ENCODE measurements around the gene IQGAP3.
A peak's percentile ranks its signal among the peaks of the same experiment; 100 is the strongest.

The IQGAP3 gene

GRCh38 chr1:156533568-156534220 lies 38.7 kb downstream of the IQGAP3 start:
- H3K4me3 Mint-ChIP-seq, result no peak overlapping the region
- no peaks in the 10 kb centered on the region for H3K9me3 Mint-ChIP-seq
- DNase-seq (no peak), ATAC-seq (replicated peaks) (no peak)
- H3K27ac Mint-ChIP-seq, result peak overlapping the region; percentile 4
- H3K36me3 Mint-ChIP-seq, result no peaks in the 10 kb centered on the region
- H3K27me3 Mint-ChIP-seq, result no peaks in the 10 kb centered on the region
- H3K4me1 Mint-ChIP-seq, result no peaks in the 10 kb centered on the region

- Mint-ChIP-seq H3K27ac (no peak overlapping the region), H3K27me3 (no peaks in the 10 kb centered on the region), H3K4me3 (no peak overlapping the region), H3K36me3 (no peaks in the 10 kb centered on the region), H3K4me1 (peaks cover 6% of the 10 kb centered on the region in 2 donors), H3K9me3 (no peaks in the 10 kb centered on the region)
- ATAC-seq (replicated peaks), result no peak
- no peak for DNase-seq
These were observed 40.0 kb downstream of the IQGAP3 start for GRCh38 chr1:156532374-156532773.

GRCh38 chr1:156530006-156530405 lies 42.4 kb downstream of the IQGAP3 start:
- Mint-ChIP-seq H3K9me3 (no peaks in the 10 kb centered on the region), H3K27ac (no peak overlapping the region), H3K36me3 (peaks cover 0 to 2% of the 10 kb centered on the region in 2 donors), H3K27me3 (no peaks in the 10 kb centered on the region), H3K4me3 (no peak overlapping the region), H3K4me1 (peaks cover 13 to 21% of the 10 kb centered on the region in 2 donors)
- DNase-seq (no peak), ATAC-seq (replicated peaks) (no peak)

- Mint-ChIP-seq H3K27me3 (no peaks in the 10 kb centered on the region), H3K4me3 (no peak overlapping the region), H3K27ac (no peak overlapping the region), H3K4me1 (peaks cover 21 to 31% of the 10 kb centered on the region in 2 donors), H3K9me3 (no peaks in the 10 kb centered on the region), H3K36me3 (peaks cover 0 to 2% of the 10 kb centered on the region in 2 donors)
- ATAC-seq (replicated peaks) (no peak), DNase-seq (no peak)
These were observed 43.4 kb downstream of the IQGAP3 start for GRCh38 chr1:156528875-156529425.

GRCh38 chr1:156528231-156528630 lies 44.1 kb downstream of the IQGAP3 start:
- peaks cover 24 to 35% of the 10 kb centered on the region in 2 donors for H3K4me1 Mint-ChIP-seq
- no peak overlapping the region for H3K4me3 Mint-ChIP-seq
- H3K9me3 Mint-ChIP-seq, result no peaks in the 10 kb centered on the region
- no peaks in the 10 kb centered on the region for H3K27me3 Mint-ChIP-seq
- H3K27ac Mint-ChIP-seq, result peak overlapping the region; percentile 5
- peaks cover 0 to 2% of the 10 kb centered on the region in 2 donors for H3K36me3 Mint-ChIP-seq
- no peak for DNase-seq
- no peak for ATAC-seq (replicated peaks)

- Mint-ChIP-seq H3K36me3 (peaks cover 0 to 2% of the 10 kb centered on the region in 2 donors), H3K9me3 (no peaks in the 10 kb centered on the region), H3K27me3 (no peaks in the 10 kb centered on the region), H3K27ac (no peak overlapping the region), H3K4me3 (no peak overlapping the region), H3K4me1 (peaks cover 24 to 35% of the 10 kb centered on the region in 2 donors)
- DNase-seq (no peak), ATAC-seq (replicated peaks) (no peak)
These were observed 44.8 kb downstream of the IQGAP3 start for GRCh38 chr1:156527584-156527983.

- Mint-ChIP-seq H3K4me1 (peaks cover 24 to 35% of the 10 kb centered on the region in 2 donors), H3K9me3 (no peaks in the 10 kb centered on the region), H3K27me3 (no peaks in the 10 kb centered on the region), H3K27ac (no peak overlapping the region), H3K36me3 (peaks cover 0 to 2% of the 10 kb centered on the region in 2 donors), H3K4me3 (no peak overlapping the region)
- ATAC-seq (replicated peaks) (no peak), DNase-seq (no peak)
These were observed 46.4 kb downstream of the IQGAP3 start for GRCh38 chr1:156525856-156526489.

GRCh38 chr1:156525071-156525501 lies 47.3 kb downstream of the IQGAP3 start:
- peak; percentile 54 to 56 for ATAC-seq (replicated peaks)

GRCh38 chr1:156524481-156524869 lies 47.9 kb downstream of the IQGAP3 start:
- H3K36me3 Mint-ChIP-seq, result peaks cover 0 to 2% of the 10 kb centered on the region in 2 donors
- ATAC-seq (replicated peaks) (peak; percentile 81 to 84), DNase-seq (no peak)
- peak overlapping the region; percentile 71 to 77 for H3K4me3 Mint-ChIP-seq
- H3K4me1 Mint-ChIP-seq, result peaks cover 24 to 35% of the 10 kb centered on the region in 2 donors
- H3K27ac Mint-ChIP-seq, result peak overlapping the region; percentile 90
- no peaks in the 10 kb centered on the region for H3K9me3 Mint-ChIP-seq
- H3K27me3 Mint-ChIP-seq, result no peaks in the 10 kb centered on the region

More at GRCh38 chr1:156525071-156525501, 47.3 kb downstream of the IQGAP3 start:
- Mint-ChIP-seq H3K36me3 (peaks cover 0 to 2% of the 10 kb centered on the region in 2 donors), H3K4me3 (peak overlapping the region; percentile 71 to 77), H3K27ac (peak overlapping the region; percentile 90), H3K27me3 (no peaks in the 10 kb centered on the region), H3K4me1 (peaks cover 24 to 35% of the 10 kb centered on the region in 2 donors), H3K9me3 (no peaks in the 10 kb centered on the region)
- no peak for DNase-seq

- DNase-seq, result no peak
- no peaks in the 10 kb centered on the region for H3K9me3 Mint-ChIP-seq
- H3K4me1 Mint-ChIP-seq, result peaks cover 24 to 35% of the 10 kb centered on the region in 2 donors
- peak overlapping the region; percentile 90 for H3K27ac Mint-ChIP-seq
- H3K27me3 Mint-ChIP-seq, result no peaks in the 10 kb centered on the region
- peaks cover 0 to 2% of the 10 kb centered on the region in 2 donors for H3K36me3 Mint-ChIP-seq
- ATAC-seq (replicated peaks), result peak in 1 of 2 donors; percentile 38
- H3K4me3 Mint-ChIP-seq, result peak overlapping the region; percentile 71 to 77
These were observed 48.4 kb downstream of the IQGAP3 start for GRCh38 chr1:156523801-156524480.

- no peaks in the 10 kb centered on the region for H3K9me3 Mint-ChIP-seq
- H3K27ac Mint-ChIP-seq, result peak overlapping the region; percentile 63
- DNase-seq, result no peak
- no peaks in the 10 kb centered on the region for H3K27me3 Mint-ChIP-seq
- no peak for ATAC-seq (replicated peaks)
- H3K4me3 Mint-ChIP-seq, result no peak overlapping the region
- peaks cover 0 to 2% of the 10 kb centered on the region in 2 donors for H3K36me3 Mint-ChIP-seq
- peaks cover 18 to 29% of the 10 kb centered on the region in 2 donors for H3K4me1 Mint-ChIP-seq
These were observed 49.9 kb downstream of the IQGAP3 start for GRCh38 chr1:156522443-156522970.

GRCh38 chr1:156517748-156518147 lies 54.6 kb downstream of the IQGAP3 start:
- no peak for ATAC-seq (replicated peaks)
- Mint-ChIP-seq H3K27ac (no peak overlapping the region), H3K4me3 (no peak overlapping the region)

GRCh38 chr1:156516821-156517220 lies 55.5 kb downstream of the IQGAP3 start:
- peaks cover 3 to 6% of the 10 kb centered on the region in 2 donors for H3K4me1 Mint-ChIP-seq
- no peak overlapping the region for H3K4me3 Mint-ChIP-seq
- H3K9me3 Mint-ChIP-seq, result no peaks in the 10 kb centered on the region
- H3K27me3 Mint-ChIP-seq, result no peaks in the 10 kb centered on the region
- ATAC-seq (replicated peaks) (no peak), DNase-seq (no peak)
- H3K27ac Mint-ChIP-seq, result no peak overlapping the region
- no peaks in the 10 kb centered on the region for H3K36me3 Mint-ChIP-seq

More at GRCh38 chr1:156517748-156518147, 54.6 kb downstream of the IQGAP3 start:
- no peaks in the 10 kb centered on the region for H3K9me3 Mint-ChIP-seq
- no peaks in the 10 kb centered on the region for H3K4me1 Mint-ChIP-seq
- no peak for DNase-seq
- H3K36me3 Mint-ChIP-seq, result no peaks in the 10 kb centered on the region
- no peaks in the 10 kb centered on the region for H3K27me3 Mint-ChIP-seq

GRCh38 chr1:156515956-156516355 lies 56.4 kb downstream of the IQGAP3 start:
- no peak overlapping the region for H3K27ac Mint-ChIP-seq

More at GRCh38 chr1:156515956-156516355, 56.4 kb downstream of the IQGAP3 start:
- DNase-seq, result no peak
- no peak overlapping the region for H3K4me3 Mint-ChIP-seq
- no peaks in the 10 kb centered on the region for H3K9me3 Mint-ChIP-seq
- H3K4me1 Mint-ChIP-seq, result peaks cover 3 to 7% of the 10 kb centered on the region in 2 donors
- no peaks in the 10 kb centered on the region for H3K36me3 Mint-ChIP-seq
- no peaks in the 10 kb centered on the region for H3K27me3 Mint-ChIP-seq
- no peak for ATAC-seq (replicated peaks)
